ENCODE data around the gene SRSF11. TPM values are rescaled to one million over a fixed set of nuclear protein-coding genes. Genes with fewer than 3 reads are reported as not detected.

The SRSF11 gene
- total and polyA plus RNA-seq, 2 of the 8 experiments (the other 6 are each of a cell fraction or from before 2014, with no cell fraction given), result 183 to 260 TPM

- Histone ChIP-seq H3K56ac (replicated peaks; ENCODE audit: insufficient read length, low read depth, low read length) (no peak overlapping the region), H4K20me1 (replicated peaks in 1 of 2; ENCODE audit: control insufficient read depth in 1 of 2, insufficient read depth in 2 of 2, low read length in 2 of 2) (peaks cover 0 to 2% of the 10 kb centered on the region in 2 experiments), H4K5ac (ENCODE audit: insufficient read length, low read depth, low read length) (no peak overlapping the region), H2AFZ (ENCODE audit: low read length) (no peak overlapping the region), H4K91ac (replicated peaks; ENCODE audit: insufficient read length, low read length) (no peak overlapping the region), H3K23ac (ENCODE audit: insufficient read length) (no peak overlapping the region), H3K4ac (replicated peaks; ENCODE audit: insufficient read length, low read depth, low read length) (no peak overlapping the region), H3K4me1 (replicated peaks in 1 of 4; ENCODE audit: control insufficient read depth in 3 of 4, insufficient read depth in 4 of 4, low read length in 3 of 4) (no peaks in the 10 kb centered on the region), H3K4me3 (ENCODE audit: extremely low read depth in 1 of 4, insufficient read depth in 2 of 4, low read depth in 3 of 4, low read length in 4 of 4) (no peak overlapping the region), H3K27ac (ENCODE audit: low read depth, low read length) (no peak overlapping the region), H4K8ac (ENCODE audit: extremely low read depth, insufficient read depth, low read length) (no peak overlapping the region), H3K14ac (ENCODE audit: insufficient read length) (no peak overlapping the region), H2BK120ac (replicated peaks; ENCODE audit: low read depth, low read length) (no peak overlapping the region), H3K18ac (ENCODE audit: extremely low read depth, low read length) (no peak overlapping the region), H3K36me3 (ENCODE audit: control insufficient read depth in 2 of 4, insufficient read depth in 4 of 4, low read length in 3 of 4) (peaks cover 0 to 51% (median 12%) of the 10 kb centered on the region in 4 experiments; a peak in 5 of 8 replicates), H2BK20ac (ENCODE audit: low read length) (no peak overlapping the region), H3K27me3 (replicated peaks in 1 of 4; ENCODE audit: control insufficient read depth in 3 of 4, extremely low read depth in 1 of 4, insufficient read depth in 3 of 4, low read length in 3 of 4) (no peaks in the 10 kb centered on the region), H2BK12ac (ENCODE audit: low read depth, low read length) (no peak overlapping the region), H3K79me2 (ENCODE audit: control insufficient read depth in 1 of 2, insufficient read depth in 2 of 2, low read length in 2 of 2) (no peaks in the 10 kb centered on the region), H2AK5ac (ENCODE audit: low read depth, low read length) (no peak overlapping the region), H2BK15ac (ENCODE audit: low read length) (no peak overlapping the region), H3K4me2 (ENCODE audit: insufficient read depth in 1 of 2, low read depth in 2 of 2, low read length in 2 of 2) (no peak overlapping the region), H3K23me2 (ENCODE audit: low read depth, low read length) (no peaks in the 10 kb centered on the region; the same call in 1 of the 2 replicates), H3K79me1 (ENCODE audit: low read depth, low read length) (no peaks in the 10 kb centered on the region), H2BK5ac (ENCODE audit: low read depth, low read length) (no peak overlapping the region), H3K9me3 (ENCODE audit: insufficient read depth in 2 of 2, low read depth in 1 of 2, low read length in 1 of 2) (no peaks in the 10 kb centered on the region), H3K9ac (replicated peaks in 1 of 4; ENCODE audit: extremely low read depth in 1 of 4, low read depth in 3 of 4, low read length in 3 of 4) (no peak overlapping the region)
- 94% methylated on average over 4 of the region's 4 CpGs; no CpG with 5 or more reads in 1 of the 2 experiments for WGBS, 2 experiments (ENCODE audit: extremely low coverage in 1 of 2, insufficient coverage in 1 of 2, insufficient read length in 1 of 2, insufficient replicate concordance in 2 of 2, low coverage in 1 of 2, low lambda C conversion rate in 2 of 2, missing lambda C conversion rate in 1 of 2)
- DNase-seq (ENCODE audit: low read depth in 1 of 2, low spot score in 2 of 2) (no peak), FAIRE-seq (no peak)
- ChIA-PET CTCF (ENCODE audit: partially characterized antibody) (no interaction called here), POLR2A (ENCODE audit: partially characterized antibody) (interaction anchor here (1.1 kb wide), 1 partner anchor 115 kb away, joined by 3 read pairs; the partner anchor contains the start of gene CTH)
- TF ChIP-seq GABPA (IDR thresholded peaks at IDR 0.05; ENCODE audit: borderline replicate concordance, insufficient read depth, low read length), result no peak
- no peak for TF ChIP-seq SP2 (IDR thresholded peaks at IDR 0.05; ENCODE audit: low read length)
- TF ChIP-seq SIN3A (conservative IDR thresholded peaks at IDR 0.05 in 1 of 2, IDR thresholded peaks at IDR 0.05 in 1 of 2; ENCODE audit: low read depth in 1 of 2, low read length in 2 of 2), result no peak
- TF ChIP-seq RAD21 (IDR thresholded peaks at IDR 0.05 in 1 of 2, conservative IDR thresholded peaks at IDR 0.05 in 1 of 2; ENCODE audit: low read depth in 2 of 2, low read length in 2 of 2), result no peak
- no peak for TF ChIP-seq ASH2L (IDR thresholded peaks at IDR 0.05; ENCODE audit: low read length)
- TF ChIP-seq ATF2 (IDR thresholded peaks at IDR 0.05; ENCODE audit: low read length), result no peak
- TF ChIP-seq BACH1 (IDR thresholded peaks at IDR 0.05; ENCODE audit: low read length), result no peak
- no peak for TF ChIP-seq EZH2 (IDR thresholded peaks at IDR 0.05; ENCODE audit: low read depth, low read length, severe bottlenecking)
- TF ChIP-seq RBBP5 (IDR thresholded peaks at IDR 0.05; ENCODE audit: borderline replicate concordance, low read depth, low read length), result no peak
- no peak for TF ChIP-seq JUN (IDR thresholded peaks at IDR 0.05; ENCODE audit: low read depth, low read length)
- no peak for TF ChIP-seq FOSL1 (IDR thresholded peaks at IDR 0.05; ENCODE audit: insufficient read depth, low read depth, low read length)
- no peak for TF ChIP-seq NANOG (IDR thresholded peaks at IDR 0.05; ENCODE audit: insufficient read depth, low read depth, low read length, poor library complexity, severe bottlenecking)
Observed at GRCh38 chr1:70295749-70296148, 74.6 kb downstream of the SRSF11 start.
